NT2/D1 (cell line): Measurements from ENCODE around the gene WDFY4.

Source experiments
- SUZ12 ChIP-seq: IDR thresholded peaks from 2 replicates; pipeline ENCODE4 v1.6.1; 2011; ENCODE audit not compliant: insufficient read length, insufficient read depth; ENCODE audit errors: extremely low read depth
- YY1 ChIP-seq: IDR thresholded peaks from 2 replicates; pipeline ENCODE4 v1.6.1; 2011; ENCODE audit not compliant: insufficient read length, insufficient read depth
- ZNF274 ChIP-seq: IDR thresholded peaks from 2 replicates; pipeline ENCODE4 v1.6.1; 2011; ENCODE audit warnings: mild to moderate bottlenecking, low read depth, low read length

DNA sequence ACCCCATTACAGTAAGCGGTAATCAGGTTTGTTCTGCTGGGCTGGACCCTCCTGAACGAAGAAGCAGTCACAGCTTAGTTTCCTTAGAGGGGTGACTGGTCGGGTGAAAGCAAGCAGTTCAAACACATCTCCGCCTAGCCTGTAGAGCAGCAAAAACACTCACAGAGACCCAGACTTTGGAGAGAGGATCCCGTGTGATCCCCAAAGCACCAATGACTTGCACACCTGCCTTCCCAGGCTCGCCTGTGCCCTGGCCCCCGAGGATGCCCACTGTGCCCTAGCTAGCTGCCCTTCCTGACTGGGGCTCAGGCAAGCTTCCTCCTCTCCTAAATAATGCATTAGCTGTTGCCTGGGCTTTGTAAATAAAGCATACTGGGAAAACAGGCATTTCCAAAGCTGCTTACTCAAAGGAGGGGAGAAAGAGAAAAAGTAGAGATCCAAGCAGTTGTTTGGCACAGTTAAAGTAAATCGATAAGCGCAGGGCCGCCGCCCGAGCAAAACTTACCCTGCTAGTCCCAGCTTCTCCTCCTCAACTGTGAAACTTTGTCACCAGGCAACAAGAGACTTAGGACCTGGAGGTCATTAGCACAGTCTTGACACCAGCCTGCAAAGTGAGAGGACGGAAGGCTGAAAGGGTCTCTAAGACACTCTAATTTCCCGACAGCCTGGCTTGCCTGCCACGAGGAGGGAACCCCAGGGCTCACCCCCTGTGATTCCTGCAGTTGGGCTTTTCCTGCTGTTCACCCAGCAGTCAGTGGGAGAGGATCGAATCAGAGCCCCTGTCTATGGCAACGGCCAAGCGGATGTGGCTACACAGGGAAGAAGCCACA, 250.2 kb downstream of the WDFY4 start:
- TF ChIP-seq YY1 (no peak), ZNF274 (no peak), SUZ12 (no peak)
